ENCODE measurements around the gene PLEKHM2.

Gene PLEKHM2

DNA sequence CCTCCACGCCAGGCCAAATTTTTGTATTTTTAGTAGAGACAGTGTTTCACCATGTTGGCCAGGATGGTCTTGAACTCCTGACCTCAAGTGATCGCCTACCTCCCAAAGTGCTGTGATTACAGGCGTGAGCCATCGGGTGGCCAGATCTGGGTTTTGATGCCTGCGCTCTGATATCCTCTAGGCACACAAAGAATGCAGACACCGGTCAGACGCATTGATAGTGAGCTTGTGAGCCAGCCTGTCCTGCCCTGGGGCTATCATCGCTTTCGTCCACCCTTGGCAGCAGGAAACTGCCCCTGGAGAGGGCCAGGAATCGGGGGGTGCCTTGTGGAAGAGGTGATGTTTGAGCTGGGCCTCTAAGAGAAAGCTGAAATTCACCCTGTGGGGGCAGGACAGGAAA is 78.4 kb downstream of the PLEKHM2 start:
- no peaks in the 10 kb centered on the region for H4K20me1 ChIP-seq (ENCODE audit: insufficient read depth, low read length)
- H3K9ac ChIP-seq (ENCODE audit: low read length) = no peak overlapping the region
- no peaks in the 10 kb centered on the region for H3K79me2 ChIP-seq (ENCODE audit: low read length)
- no peaks in the 10 kb centered on the region for H3K9me2 ChIP-seq (replicated peaks; ENCODE audit: insufficient read depth, low read length)
- H3K27me3 ChIP-seq (replicated peaks; ENCODE audit: insufficient read depth, low read length) = peaks cover 37% of the 10 kb centered on the region
- H2AFZ ChIP-seq (ENCODE audit: low read length) = no peak overlapping the region
- no peaks in the 10 kb centered on the region for H3K4me1 ChIP-seq (ENCODE audit: low read length)
- no peak overlapping the region for H3K4me3 ChIP-seq (ENCODE audit: low read length)
- no peak overlapping the region for H3K4me2 ChIP-seq (ENCODE audit: low read depth, low read length)
- TF ChIP-seq EZH2 (optimal IDR thresholded peaks at IDR 0.05; ENCODE audit: low read depth, low read length) = no peak
- TF ChIP-seq EZH2phosphoT487 (IDR thresholded peaks at IDR 0.05; ENCODE audit: low read length) = no peak
- TF ChIP-seq CTCF (IDR thresholded peaks at IDR 0.05; ENCODE audit: low read length) = no peak
- H3K27ac ChIP-seq (ENCODE audit: low read length) = no peak overlapping the region
- H3F3A ChIP-seq (ENCODE audit: insufficient read depth, low read length) = no peaks in the 10 kb centered on the region
- no peak for DNase-seq
- no peaks in the 10 kb centered on the region for H3K36me3 ChIP-seq (replicated peaks; ENCODE audit: insufficient read depth, low read length)
- no peaks in the 10 kb centered on the region for H3K9me3 ChIP-seq (replicated peaks; ENCODE audit: insufficient read depth, low read length)

DNA sequence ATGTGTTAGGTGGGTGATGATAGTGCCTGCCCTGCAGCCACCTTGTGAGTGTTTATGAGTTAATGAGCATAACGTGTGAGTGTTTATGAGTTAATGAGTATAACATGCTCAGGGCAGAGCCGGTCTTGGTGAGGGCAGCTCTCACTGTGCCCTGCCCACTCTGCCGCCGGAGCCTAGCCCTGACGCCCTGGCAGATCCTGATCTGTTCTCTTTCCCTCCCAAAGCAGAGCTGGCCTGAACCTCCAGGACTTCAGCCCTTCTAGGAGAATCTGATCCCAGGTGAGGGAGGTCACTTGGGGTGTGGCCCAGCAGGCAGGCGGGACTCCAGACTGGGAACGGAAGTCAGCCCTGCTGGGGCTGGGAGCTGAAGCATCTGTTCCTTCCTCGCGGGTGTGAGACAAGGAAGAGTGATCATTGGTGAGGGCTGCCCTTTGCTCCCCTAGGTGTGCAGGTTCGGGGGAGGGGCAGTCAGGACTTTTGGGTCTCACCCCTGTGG is 80.2 kb downstream of the PLEKHM2 start:
- Histone ChIP-seq H3K79me2 (ENCODE audit: low read length) (no peaks in the 10 kb centered on the region), H3K9me3 (replicated peaks; ENCODE audit: insufficient read depth, low read length) (no peaks in the 10 kb centered on the region), H3K9ac (ENCODE audit: low read length) (no peak overlapping the region), H3K36me3 (replicated peaks; ENCODE audit: insufficient read depth, low read length) (no peaks in the 10 kb centered on the region), H3K9me2 (replicated peaks; ENCODE audit: insufficient read depth, low read length) (no peaks in the 10 kb centered on the region), H3K4me1 (ENCODE audit: low read length) (no peaks in the 10 kb centered on the region), H3F3A (ENCODE audit: insufficient read depth, low read length) (no peaks in the 10 kb centered on the region), H3K4me3 (ENCODE audit: low read length) (no peak overlapping the region), H3K27ac (ENCODE audit: low read length) (no peak overlapping the region), H3K27me3 (replicated peaks; ENCODE audit: insufficient read depth, low read length) (peaks cover 23% of the 10 kb centered on the region), H3K4me2 (ENCODE audit: low read depth, low read length) (no peak overlapping the region), H2AFZ (ENCODE audit: low read length) (no peak overlapping the region), H4K20me1 (ENCODE audit: insufficient read depth, low read length) (no peaks in the 10 kb centered on the region)
- DNase-seq = no peak
- TF ChIP-seq EZH2phosphoT487 (IDR thresholded peaks at IDR 0.05; ENCODE audit: low read length) = no peak
- TF ChIP-seq EZH2 (optimal IDR thresholded peaks at IDR 0.05; ENCODE audit: low read depth, low read length) = no peak
- no peak for TF ChIP-seq CTCF (IDR thresholded peaks at IDR 0.05; ENCODE audit: low read length)

DNA sequence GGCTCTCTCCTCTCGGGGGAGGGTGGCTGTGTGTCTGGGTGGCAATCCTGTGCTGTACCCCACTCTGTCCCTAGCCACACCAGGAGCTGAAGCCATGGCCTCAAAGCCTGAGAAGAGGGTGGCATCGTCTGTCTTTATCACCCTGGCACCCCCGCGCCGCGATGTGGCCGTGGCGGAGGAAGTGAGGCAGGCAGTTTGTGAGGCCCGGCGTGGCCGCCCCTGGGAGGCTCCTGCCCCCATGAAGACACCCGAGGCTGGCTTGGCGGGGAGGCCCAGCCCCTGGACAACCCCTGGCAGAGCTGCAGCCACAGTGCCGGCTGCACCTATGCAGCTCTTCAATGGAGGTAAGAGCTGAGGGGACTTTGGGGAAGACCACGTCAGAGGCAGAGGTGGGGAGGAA is 80.8 kb downstream of the PLEKHM2 start:
- Histone ChIP-seq H3K27ac (ENCODE audit: low read length) (no peak overlapping the region), H3K9ac (ENCODE audit: low read length) (no peak overlapping the region), H3K4me2 (ENCODE audit: low read depth, low read length) (no peak overlapping the region), H3K9me3 (replicated peaks; ENCODE audit: insufficient read depth, low read length) (no peaks in the 10 kb centered on the region), H3K27me3 (replicated peaks; ENCODE audit: insufficient read depth, low read length) (peaks cover 17% of the 10 kb centered on the region), H3K4me1 (ENCODE audit: low read length) (no peaks in the 10 kb centered on the region), H3K79me2 (ENCODE audit: low read length) (no peaks in the 10 kb centered on the region), H3K4me3 (ENCODE audit: low read length) (no peak overlapping the region), H4K20me1 (ENCODE audit: insufficient read depth, low read length) (no peaks in the 10 kb centered on the region), H3F3A (ENCODE audit: insufficient read depth, low read length) (no peaks in the 10 kb centered on the region), H3K36me3 (replicated peaks; ENCODE audit: insufficient read depth, low read length) (no peaks in the 10 kb centered on the region), H2AFZ (ENCODE audit: low read length) (no peak overlapping the region), H3K9me2 (replicated peaks; ENCODE audit: insufficient read depth, low read length) (no peaks in the 10 kb centered on the region)
- TF ChIP-seq CTCF (IDR thresholded peaks at IDR 0.05; ENCODE audit: low read length) (no peak), EZH2phosphoT487 (IDR thresholded peaks at IDR 0.05; ENCODE audit: low read length) (no peak), EZH2 (optimal IDR thresholded peaks at IDR 0.05; ENCODE audit: low read depth, low read length) (no peak)
- no peak for DNase-seq

Data from MM.1S (cell line).